Cerebellar cortex (tissue), 1 donor: ENCODE results near the gene TAOK1.
A peak's percentile ranks its signal among the peaks of the same experiment; 100 is the strongest.

Source experiments
- DNase-seq: peaks from one replicate; pipeline ENCODE4 v3.0.0-alpha.2; 2015; ENCODE audit warnings: low spot score

TAOK1 gene

GRCh38 chr17:29571883-29572681, 181.9 kb downstream of the TAOK1 start:
- no peak for DNase-seq

GRCh38 chr17:29572691-29573557, 182.8 kb downstream of the TAOK1 start:
- DNase-seq: no peak

- no peak for DNase-seq
Observed at GRCh38 chr17:29573558-29573869, 183.4 kb downstream of the TAOK1 start.

GRCh38 chr17:29573871-29574731, 183.9 kb downstream of the TAOK1 start:
- DNase-seq: no peak

GRCh38 chr17:29574732-29575510, 184.8 kb downstream of the TAOK1 start:
- DNase-seq: no peak

- DNase-seq: no peak
Observed at GRCh38 chr17:29575511-29576213, 185.5 kb downstream of the TAOK1 start.

GRCh38 chr17:29576214-29577000, 186.2 kb downstream of the TAOK1 start:
- DNase-seq: no peak

- DNase-seq: no peak
Observed at GRCh38 chr17:29577001-29577370, 186.8 kb downstream of the TAOK1 start.

- DNase-seq: no peak
Observed at GRCh38 chr17:29577385-29578211, 187.4 kb downstream of the TAOK1 start.

GRCh38 chr17:29578626-29579485, 188.7 kb downstream of the TAOK1 start:
- DNase-seq: no peak

- peak; percentile 90 for DNase-seq
Observed at GRCh38 chr17:29579866-29580771, 190.0 kb downstream of the TAOK1 start.

- DNase-seq: peak; percentile 54
Observed at GRCh38 chr17:29581583-29582253, 191.6 kb downstream of the TAOK1 start.

- peak; percentile 43 for DNase-seq
Observed at GRCh38 chr17:29582254-29582765, 192.1 kb downstream of the TAOK1 start.

GRCh38 chr17:29582772-29583171, 192.6 kb downstream of the TAOK1 start:
- DNase-seq: peak; percentile 87

- no peak for DNase-seq
Observed at GRCh38 chr17:29583324-29584248, 193.4 kb downstream of the TAOK1 start.
